AML-193 (cell line): ENCODE data around the gene SCUBE1.

Experiments
- DNase-seq, 2 experiments: peaks; one replicate each; lab custom pipeline; 2025; lab: John Stamatoyannopoulos, UW

The SCUBE1 gene

DNA sequence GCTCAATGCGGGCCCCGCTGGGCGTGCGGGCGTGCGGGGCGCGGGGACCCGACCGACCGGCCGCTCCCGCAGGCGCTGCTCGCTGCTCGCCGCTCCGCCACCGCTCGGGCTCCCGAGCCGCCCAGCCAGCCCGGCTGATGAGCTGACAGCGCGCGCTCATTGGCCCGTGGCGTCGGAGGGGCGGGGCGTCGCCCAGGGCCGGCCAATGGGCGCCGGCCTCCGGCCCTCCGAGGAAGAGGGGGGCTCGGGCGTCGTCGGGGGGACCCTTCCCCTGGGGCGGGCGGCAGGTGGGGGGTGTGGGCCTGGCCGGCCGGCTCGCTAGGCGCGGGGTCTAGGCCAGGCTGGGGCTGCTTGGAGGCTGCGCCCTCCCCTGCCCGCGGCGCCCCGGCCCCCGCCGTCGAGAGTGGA is at the start of gene SCUBE1:
Gene SCUBE1 (minus strand): TSS at position 111 of the 408 bp plus-strand sequence. CDS start 111 bp downstream, outside the sequence.
- peak; percentile 10 to 17 for DNase-seq

- DNase-seq: no peak
Measured at GRCh38 chr22:43392385-43392989, 49.3 kb upstream of the SCUBE1 start.

- DNase-seq: no peak
Measured at GRCh38 chr22:43391306-43391705, 48.1 kb upstream of the SCUBE1 start.

DNA sequence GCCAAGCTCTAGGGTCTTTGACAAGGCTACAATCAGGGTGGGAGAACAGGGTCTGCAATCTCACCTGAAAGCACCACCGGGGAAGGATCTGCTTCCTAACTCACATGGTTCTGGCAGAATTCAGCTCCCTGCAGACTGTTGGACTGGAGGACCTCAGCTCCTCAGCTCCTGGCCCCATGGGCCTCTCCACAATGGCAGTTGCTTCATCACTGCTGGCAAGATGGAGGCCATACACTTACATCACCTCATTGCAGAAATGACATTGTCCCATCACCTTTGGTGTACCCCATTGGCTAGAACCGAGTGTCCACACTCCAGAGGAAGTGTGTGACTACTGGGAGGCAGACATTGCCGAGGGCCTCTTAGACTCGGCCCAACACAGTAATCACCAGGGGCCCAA is 47.7 kb upstream of the SCUBE1 start:
- DNase-seq: no peak

DNA sequence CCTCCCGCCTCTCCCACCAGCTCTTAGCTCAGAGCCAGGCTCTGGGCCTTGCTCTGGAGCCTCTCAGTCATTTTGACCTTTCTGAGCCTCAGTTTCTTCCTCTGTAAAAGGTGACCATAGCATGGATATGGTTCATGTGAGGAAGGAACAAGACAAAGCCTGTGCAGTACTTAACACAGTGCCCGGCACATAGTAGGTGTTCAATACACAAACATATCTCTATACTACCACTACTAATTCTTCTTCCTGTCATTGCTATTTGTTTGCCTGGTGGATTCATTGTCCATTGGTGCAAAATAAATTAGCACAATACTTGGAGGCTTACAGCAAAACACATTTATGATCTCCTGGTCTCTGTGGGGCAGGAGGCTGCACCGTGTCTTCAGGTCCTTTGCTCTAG is 47.0 kb upstream of the SCUBE1 start:
- no peak for DNase-seq

DNA sequence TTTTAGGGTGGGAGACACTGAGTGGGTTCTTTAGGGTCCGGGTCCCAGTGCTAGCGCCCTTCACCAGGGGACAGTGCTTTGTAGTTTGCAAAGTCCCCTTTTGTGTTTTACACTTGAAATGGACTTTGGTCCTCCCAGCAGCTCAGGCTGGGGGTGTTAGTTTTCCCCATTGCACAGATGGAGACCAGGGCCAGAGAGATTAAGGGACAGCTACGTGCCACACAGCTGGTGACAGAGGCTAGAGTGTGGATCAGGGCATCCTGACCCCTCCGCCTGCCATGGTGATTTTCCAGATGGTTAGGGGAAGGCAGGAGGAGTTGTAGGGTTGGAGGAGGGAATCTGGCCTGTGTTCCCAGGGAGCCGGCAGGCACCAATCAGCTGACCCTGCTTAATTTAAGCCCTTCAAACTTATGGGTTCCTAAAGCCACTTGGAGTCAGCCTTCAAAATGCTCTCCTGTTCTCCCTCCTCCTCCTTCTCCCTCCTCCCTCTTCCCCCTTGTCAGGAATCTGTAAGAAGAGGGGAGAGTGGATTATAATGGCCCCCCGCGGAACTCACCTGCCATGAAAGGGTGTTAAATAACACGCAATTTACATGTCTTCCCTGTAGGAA is 46.2 kb upstream of the SCUBE1 start:
- no peak for DNase-seq

DNA sequence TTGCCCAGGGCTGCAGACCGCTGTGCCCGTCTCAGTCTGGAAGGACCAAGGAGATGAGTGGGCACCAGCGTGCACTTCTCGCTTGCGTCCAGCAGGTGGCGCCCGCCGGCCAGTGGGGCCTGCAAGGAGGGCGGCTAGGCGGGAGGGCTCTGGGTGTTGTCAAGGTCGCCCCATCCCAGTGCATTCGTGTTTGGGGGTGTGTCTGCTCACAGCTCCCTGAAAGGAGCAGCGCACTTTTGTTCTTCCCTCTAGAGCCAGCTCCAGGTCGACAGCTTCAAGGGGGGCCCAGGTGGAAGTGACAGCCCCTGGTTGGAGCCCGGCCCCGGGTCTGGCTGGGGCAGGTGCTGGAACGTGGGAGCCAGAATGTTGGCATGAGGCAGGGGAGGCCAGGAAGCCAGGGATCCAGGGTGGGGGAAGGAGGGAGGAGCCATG is 45.3 kb upstream of the SCUBE1 start:
- DNase-seq: peak; percentile 25 to 30

GRCh38 chr22:43387815-43388214 is 44.6 kb upstream of the SCUBE1 start:
- no peak for DNase-seq

DNA sequence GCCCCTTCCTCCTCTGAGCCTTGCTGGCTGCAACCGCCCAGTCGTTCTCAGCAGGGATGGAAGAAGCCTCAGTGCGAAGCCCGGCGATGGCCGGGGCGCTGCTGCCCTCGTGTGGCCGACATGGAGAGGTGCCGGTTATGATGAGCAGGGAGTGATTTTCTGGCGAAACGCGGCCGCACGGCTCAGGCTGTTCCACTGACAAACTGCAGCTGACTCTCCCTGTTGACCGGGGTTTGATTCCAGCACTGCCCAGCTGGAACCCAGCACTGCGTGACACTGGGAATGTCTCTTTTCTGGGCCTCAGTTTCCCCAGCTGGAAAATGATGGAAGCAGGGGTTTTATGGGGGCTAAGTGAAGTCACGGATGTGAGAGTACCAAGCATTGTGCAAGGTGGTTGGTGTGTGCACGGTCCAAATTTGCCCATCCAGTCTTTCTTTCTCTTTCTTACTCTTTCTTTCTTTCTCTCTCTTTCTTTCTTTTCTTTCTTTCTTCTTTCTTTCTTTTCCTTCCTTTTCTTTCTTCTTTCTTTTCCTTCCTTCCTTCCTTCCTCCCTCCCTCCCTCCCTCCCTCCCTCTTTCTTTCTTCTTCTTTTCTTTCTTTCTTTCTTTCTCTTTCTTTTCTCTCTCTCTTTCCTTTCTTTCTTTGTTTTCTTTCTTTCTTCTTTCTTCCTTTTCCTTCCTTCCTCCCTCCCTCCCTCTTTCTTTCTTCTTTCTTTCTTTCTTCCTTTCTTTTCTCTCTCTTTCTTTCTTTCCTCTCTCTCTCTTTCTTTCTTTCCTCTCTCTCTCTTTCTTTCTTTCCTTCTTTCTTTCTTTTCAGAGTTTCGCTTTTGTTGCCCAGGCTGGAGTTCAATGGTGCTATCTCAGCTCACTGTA is 42.8 kb upstream of the SCUBE1 start:
- DNase-seq: peak; percentile 58 to 64

DNA sequence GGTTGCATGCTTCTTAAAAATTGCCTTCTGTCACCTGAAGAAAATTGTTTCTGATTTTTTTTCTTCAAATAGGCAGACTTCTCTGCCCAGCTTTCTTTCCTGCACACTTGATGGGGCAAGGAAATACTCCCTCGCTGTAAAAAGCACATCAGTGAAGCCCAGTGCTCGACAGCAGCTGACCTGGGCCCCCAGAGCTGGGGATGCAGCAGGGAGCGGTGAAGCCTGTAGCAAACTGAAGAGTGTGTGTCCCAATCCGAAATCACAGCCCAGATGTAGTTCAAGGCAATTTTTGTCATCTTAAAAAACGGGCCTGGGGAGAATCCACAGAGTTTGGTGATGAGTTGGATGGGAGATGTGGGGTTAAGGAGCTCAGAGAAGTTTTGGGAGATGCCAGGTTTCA is 41.7 kb upstream of the SCUBE1 start:
- DNase-seq: no peak

- DNase-seq: peak; percentile 38 to 48
Measured at GRCh38 chr22:43381693-43382092, 38.5 kb upstream of the SCUBE1 start.

DNA sequence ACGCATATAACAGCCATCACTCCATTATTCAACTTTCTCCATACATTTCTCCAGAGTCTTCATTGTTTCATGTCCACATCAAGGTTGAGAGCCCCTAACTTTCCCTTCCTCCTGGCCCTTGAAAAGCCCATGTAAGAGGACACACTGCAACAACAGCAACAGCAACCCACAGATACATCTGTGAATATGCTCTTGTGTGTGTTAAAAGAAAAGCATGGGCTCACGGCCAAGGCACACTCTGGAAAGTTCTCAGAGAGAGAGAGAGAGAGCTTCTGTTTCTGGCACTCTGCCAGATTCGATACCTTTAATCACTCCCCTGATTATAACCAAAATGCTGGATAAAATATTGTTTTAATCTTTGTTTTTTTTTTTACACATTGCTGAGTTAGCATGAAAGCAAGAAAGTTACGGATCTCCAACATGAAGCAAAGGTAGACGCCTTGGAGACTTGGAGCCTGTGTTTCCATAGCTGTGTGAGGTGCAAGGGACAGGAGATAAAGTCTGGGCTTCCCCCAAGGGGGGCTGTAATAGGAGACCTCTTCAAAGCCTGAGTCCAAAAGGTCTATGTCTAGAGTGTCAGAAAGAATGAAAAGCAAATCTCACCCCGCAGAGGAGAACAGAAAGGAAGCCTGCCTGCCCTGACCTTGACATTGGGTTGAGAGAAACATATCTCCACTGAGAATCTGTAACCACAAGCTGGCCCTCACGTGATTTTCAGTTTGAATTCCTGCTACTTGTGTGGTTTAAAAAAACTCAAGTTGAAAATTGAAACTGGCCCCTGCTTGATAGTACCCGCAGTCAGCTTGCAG is 34.9 kb upstream of the SCUBE1 start:
- no peak for DNase-seq

- DNase-seq: no peak
Measured at GRCh38 chr22:43377548-43377895, 34.4 kb upstream of the SCUBE1 start.

DNA sequence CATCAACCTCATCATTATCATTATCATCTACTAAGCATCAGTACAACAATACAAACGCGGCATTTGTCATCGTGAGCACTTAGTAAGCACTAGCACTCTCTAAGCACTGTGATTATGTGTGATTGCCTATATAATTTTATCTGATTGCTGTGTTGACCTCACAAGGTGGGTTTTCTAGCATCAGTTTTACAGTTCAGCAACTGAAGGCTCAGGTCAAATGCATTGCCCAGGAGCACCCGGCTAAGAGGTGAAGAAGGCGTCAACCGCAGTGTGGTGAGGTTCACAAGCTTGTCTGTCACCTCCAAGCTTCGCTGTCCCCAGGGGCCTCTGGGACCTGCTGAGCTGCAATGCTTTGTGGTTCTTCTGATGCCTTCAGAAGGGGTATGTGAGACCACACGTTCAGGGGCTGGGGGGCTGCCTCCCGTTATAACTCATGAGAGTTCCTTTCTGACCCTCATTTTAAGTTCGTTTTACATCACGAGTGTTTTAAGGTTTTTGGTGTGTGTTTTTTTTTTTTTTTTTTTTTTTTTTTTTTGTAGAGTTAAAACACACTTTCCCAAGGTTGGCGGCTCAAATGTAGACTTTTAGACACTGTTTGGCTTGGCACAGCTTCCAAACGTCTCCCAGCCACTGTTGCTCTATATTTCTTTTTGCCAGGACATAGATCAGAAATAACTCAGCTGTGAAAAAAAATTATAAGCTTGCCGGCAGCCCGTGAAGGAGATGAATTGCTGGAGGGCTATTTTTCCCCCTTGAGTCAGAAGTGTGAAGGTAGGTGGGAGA is 33.8 kb upstream of the SCUBE1 start:
- no peak for DNase-seq

DNA sequence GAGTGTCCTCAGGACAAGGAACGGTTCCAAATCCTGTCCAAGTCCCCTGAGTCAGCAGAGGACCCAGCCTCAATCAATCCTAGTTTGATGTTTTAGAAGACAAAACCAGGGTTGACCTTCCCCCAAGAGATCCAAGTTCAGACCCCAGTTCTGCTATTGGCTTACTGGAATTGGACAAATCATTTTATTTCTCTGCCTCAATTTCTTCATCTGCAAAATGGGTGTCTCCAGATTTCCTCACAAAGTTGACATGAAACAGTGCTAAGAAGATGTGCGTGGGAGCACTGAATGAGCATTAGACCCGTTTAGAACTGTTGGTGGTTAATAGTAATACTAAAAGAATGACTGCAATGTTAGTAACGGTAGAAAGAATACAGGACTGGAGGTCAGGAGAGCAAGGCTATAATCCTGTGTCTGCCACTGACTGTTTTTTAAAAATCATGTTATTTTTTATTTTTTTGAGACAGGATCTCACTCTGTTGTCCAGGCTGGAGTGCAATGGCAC is 32.8 kb upstream of the SCUBE1 start:
- DNase-seq: no peak

DNA sequence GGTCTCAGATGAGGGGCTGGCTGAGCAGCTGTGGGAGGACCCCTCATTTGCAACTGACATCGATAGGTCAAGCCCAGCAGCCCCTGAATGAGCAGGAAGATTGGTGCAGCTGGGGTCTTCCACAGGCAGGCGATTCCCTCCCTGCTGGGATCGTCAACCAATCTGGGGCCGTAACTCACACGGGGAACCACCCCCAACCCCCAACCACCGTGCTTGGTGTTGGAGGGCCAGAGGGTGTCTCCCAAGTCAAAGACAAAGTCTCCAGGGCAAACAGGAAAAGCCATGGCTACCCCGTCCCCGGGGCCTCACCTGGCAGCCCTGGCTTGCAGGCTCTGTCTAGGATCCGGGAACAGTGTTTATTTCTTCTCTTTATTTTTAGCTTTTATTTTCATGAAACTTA is 26.9 kb upstream of the SCUBE1 start:
- no peak for DNase-seq

GRCh38 chr22:43365715-43366440 is 22.7 kb upstream of the SCUBE1 start:
- no peak for DNase-seq

GRCh38 chr22:43364169-43364435 is 20.9 kb upstream of the SCUBE1 start:
- no peak for DNase-seq

GRCh38 chr22:43363315-43364168 is 20.4 kb upstream of the SCUBE1 start:
- DNase-seq: no peak

- DNase-seq: no peak
Measured at GRCh38 chr22:43360576-43360975, 17.4 kb upstream of the SCUBE1 start.
